Fibroblast of skin of left biceps (primary cell): ENCODE measurements around the gene RFFL.
"Not testable (repeated sequence)": the region's sequence is repeated elsewhere in the genome, so short reads cannot be mapped to it uniquely, and the experiment has no call there.

Experiments
- DNase-seq, 2 experiments: peaks; one replicate each; pipeline ENCODE4 v3.0.0-alpha.2; 2013; ENCODE audit warnings: low read depth in 2 of 2

Gene RFFL

DNA sequence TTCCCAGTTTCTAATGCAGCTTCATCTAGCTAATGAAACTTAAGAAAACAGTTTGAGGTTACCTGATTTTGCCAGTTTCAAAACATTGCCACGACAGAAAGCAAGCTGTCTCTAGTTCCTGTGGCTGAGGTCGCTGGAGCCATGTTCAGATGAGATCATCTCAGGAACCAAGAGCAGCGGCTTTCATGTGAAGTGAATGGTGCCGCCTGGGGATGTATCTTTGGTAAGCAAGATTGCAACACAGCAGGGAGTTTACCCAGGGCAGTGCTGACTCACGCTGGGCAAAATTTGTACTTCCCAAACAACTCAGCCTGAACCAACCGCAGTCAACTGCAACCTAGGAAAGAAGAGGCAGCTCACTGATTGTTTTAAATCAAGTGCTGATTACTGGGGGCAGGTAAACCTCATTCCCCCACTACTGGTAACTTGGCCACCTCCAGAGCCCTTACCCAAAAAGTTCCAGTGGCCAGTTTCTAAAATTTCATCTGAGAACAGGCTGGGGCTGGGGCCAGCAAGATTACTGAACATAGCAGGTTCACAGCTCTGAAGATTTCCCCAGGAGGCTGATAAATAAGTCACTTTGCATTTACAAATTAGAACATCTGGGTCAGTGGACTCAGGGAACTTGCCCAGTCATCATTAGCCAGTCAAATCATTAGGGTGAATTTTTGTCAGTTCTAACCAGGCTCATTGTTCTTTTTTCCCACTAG is at the start of gene RFFL:
Gene RFFL, minus strand, starts transcription at position 194 of the 710 bp plus-strand sequence. CDS start 37,154 bp downstream, outside the sequence.
- DNase-seq: peak; percentile 77 to 79

- not testable (repeated sequence) for DNase-seq
Observed at GRCh38 chr17:35110791-35111190, 47.3 kb upstream of the RFFL start.

DNA sequence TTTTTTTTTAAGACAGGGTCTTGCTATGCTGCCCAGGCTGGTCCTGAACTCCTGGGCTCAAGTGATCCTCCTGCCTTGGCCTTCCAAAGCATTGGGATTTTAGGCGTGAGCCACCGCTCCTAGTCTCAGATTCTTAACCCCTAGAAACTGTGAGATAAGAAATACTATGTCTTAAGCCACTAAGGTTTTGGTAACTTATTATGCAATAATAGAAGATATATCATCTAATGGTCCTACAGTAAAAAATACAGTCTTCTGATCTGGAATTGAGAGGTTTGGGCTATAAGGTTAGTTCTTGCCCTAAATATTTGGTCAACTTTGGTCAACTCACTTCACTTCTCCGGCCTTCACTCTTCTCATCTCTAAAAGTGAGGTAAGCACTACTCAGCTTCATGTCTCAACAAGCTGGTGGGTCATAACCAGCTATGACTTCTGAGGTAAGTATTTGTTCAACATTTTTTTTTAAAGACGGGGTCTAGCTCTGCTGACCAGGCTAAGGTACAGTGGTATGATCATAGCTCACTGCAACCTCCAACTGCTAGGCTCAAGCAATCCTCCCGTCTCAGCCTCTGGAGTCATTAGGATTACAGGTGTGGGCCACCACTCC is 41.4 kb upstream of the RFFL start:
- DNase-seq: no peak

- DNase-seq: no peak
Observed at GRCh38 chr17:35103271-35103670, 39.8 kb upstream of the RFFL start.

- no peak for DNase-seq
Observed at GRCh38 chr17:35101725-35102124, 38.2 kb upstream of the RFFL start.

DNA sequence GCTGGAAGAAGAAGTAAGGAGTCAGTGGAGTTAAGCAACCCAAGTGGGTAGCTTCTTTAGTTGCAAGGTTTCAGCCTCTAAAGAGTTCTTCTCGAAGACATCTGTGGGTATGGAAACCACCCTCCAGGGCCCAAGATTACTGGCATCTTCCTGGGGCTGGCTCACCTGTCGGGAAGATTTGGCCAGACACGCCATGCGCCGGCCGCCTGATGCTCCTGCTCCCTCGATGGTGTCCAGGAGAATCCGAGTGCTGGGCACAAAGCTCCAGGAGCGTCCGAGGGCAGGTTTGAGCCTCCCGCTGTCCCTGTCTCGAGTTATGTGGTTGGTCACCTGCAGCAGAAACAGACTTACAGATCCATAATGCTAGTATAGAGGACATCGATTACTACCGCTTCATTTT is 37.5 kb upstream of the RFFL start:
- DNase-seq: no peak

DNA sequence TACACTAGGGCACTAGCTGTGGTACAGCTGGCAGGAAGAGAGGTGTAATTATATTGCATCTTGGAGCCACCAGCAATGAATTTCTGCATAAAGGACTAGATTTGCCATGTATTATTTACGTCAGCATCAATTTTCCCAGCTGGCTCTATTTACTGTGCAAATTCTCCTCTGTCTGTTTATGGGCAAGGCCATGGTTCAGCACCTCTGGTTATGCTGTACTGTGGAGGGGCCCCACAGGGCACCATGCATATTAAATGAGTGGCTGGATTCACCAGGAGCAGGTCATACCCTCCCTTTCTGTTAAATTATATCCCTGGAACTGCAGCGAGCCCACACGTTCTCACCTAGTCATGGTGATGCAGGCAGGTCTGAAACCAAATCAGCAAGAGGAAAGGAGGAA is 36.4 kb upstream of the RFFL start:
- DNase-seq: no peak

- no peak for DNase-seq
Observed at GRCh38 chr17:35097776-35098175, 34.3 kb upstream of the RFFL start.

DNA sequence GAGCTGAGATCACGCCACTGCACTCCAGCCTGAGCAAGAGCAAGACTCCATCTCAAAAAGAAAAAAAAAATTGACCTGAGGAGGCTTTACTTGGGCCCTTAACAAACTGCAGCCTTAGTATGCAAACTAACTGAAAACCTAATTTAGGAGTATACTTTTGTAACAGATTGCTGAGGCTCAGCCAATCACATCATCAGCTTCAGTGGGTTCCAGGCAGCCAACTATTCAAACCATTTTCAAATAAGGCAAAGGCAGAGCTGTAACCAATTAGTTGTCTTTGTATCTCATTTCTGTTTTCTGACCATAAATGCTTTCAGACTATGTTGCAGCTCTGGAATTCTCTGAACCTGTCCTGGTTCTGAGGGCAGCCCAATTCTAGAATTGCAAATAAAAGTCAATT is 32.2 kb upstream of the RFFL start:
- no peak for DNase-seq

- DNase-seq: peak in 1 of 2 experiments; percentile 38
Observed at GRCh38 chr17:35094902-35095301, 31.4 kb upstream of the RFFL start.

GRCh38 chr17:35090707-35091106 is 27.2 kb upstream of the RFFL start:
- DNase-seq: not testable (repeated sequence)

DNA sequence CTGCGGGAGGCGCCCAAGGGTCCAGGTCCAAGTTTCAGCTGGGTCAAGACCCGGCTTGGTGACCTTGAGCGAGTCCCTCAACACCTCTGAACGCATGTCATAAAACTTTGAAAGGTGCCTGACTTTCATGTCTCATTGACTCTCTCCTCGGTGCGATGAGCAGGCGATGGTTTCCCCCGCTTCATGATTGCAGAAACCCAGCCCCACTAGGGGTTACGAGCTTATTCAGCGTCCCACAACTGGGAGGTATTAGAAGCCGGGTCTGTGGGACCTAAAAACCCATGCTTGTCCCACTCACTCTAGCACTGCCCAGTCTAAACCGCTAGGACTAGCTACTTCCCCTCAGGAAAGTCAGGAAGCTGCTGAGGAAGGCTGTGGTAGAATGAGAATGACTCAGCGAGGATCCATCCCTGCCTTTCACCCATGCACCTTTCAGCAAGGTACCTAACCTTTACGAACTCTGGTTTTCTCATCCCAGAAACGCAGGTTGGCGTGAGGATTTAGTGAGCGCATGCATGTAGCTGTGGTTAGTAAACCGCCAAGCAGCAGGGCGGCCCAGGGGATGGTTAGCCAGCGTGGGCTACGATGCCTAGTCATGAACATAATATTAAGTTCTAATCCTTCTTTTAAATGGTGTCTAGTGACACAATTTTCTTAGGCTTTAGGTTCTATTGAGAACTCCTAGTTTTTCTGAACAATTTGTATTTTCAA is 26.2 kb upstream of the RFFL start:
- no peak for DNase-seq

- DNase-seq: peak; percentile 54 to 55
Observed at GRCh38 chr17:35088881-35089585, 25.5 kb upstream of the RFFL start.

DNA sequence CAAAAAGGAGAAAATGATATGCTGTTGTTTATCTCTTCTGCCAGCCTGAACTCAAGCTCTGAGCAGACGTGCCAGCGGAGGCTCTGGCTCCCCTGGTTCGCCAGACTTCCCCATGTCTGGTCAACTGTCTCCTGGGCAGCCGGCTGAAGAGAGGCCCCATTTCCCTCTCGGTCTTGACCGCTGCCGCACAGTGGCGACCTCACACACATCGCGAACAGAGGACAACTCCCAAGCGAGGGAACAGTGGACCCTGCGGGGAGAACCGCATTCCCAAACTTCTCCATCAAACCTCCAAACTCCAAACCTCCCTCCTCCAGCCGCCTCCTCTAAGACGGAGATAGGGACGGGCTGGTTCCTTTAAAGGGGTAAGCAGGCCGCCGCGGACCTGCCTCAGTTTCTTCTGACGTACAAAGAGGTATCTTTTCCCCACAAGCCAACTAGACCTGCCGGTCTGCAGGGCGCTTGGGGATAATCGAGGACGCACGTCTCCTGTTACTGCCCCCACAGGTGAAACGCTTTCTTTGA is 24.9 kb upstream of the RFFL start:
- no peak for DNase-seq

DNA sequence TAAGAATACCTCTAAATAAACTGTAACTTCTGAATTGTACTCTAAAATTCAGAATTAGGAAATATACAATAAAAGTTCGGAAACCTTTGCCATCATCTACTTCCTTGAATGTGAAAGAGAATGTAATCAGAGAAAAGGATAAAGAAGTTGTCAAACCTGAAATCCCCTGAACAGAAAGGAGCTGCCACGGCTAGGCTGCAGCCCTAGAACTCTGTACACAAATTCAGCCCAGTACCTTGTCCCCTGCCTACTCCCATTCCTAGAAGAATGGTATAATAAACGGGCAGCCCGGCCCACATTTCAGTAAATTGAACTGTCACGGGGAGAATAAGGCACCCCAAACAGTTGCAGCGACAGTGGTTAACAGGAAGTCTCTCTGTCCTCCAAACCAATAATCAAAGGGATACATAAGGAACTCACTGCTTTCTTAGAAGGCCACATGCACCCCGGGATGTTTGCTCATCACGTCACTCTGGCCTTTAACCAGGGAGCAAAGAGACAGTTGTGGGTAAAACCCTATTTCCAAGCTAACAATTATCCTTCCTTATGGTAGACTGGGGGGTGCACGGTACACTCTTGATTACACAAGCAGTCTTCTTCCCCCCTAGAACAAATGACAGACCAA is 24.3 kb upstream of the RFFL start:
- no peak for DNase-seq

DNA sequence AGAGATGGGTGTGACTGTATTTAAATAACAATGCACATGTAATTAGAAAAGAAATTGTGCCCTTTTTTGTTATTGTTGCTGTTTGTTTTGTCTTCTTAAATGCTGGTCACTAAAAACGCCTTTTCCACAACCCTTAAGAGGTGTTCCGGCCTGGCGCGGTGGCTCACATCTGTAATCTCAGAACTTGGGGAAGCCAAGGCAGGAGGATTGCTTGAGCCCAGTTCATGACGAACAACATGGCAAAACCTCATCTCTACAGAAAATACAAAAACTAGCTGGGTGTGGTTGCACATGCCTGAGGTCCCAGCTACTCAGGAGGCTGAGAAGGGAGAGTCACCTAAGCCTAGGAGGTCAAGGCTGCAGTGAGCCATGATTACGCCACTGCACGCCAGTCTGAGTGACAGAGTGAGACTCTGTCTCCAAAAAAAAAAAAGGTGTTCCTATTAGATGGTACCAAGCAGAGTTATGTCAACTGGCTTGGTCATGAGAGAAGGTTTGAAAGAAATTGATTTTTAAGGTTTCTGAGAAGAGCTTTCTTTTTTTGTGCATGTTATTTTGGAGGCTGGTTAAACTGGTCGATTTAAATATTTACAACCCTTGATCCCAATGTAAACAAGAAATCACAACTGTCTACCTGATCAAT is 23.5 kb upstream of the RFFL start:
- DNase-seq: no peak

DNA sequence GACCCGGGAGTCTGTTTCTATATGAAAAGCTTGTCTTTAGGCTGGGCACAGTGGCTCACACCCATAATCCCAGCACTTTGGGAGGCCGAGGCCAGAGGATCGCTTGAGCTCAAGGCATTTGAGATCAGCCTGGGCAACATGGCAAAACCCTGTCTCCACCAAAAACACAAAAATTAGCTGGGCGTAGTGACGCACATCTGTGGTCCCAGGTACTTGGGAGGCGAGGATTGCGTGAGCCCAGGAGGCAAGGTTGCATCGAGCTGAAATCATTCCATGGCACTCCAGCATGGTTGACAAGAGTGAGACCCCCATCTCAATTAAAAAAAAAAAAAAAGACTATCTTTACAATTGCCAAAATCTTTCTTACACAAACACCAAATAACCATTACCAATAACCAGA is 22.7 kb upstream of the RFFL start:
- no peak for DNase-seq

DNA sequence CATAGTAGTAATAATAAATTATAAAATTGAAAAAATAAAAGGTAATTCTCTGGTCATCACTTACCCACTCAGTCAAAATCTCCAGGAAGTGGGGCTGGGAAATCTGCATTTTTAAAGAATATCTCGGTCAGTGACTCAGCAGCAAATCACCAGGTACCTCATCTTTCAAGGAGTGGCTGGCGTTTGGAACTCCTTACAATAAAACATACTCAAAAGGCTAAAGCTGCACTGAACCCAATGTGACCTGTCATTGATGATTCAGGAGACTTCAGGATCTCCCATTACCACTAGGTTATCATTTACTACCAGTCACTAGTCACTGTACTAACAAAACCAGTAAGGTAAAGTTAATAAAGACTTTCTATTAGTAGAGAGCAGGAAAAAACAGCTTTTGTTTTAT is 21.5 kb upstream of the RFFL start:
- no peak for DNase-seq

- DNase-seq: no peak
Observed at GRCh38 chr17:35083071-35083470, 19.6 kb upstream of the RFFL start.

DNA sequence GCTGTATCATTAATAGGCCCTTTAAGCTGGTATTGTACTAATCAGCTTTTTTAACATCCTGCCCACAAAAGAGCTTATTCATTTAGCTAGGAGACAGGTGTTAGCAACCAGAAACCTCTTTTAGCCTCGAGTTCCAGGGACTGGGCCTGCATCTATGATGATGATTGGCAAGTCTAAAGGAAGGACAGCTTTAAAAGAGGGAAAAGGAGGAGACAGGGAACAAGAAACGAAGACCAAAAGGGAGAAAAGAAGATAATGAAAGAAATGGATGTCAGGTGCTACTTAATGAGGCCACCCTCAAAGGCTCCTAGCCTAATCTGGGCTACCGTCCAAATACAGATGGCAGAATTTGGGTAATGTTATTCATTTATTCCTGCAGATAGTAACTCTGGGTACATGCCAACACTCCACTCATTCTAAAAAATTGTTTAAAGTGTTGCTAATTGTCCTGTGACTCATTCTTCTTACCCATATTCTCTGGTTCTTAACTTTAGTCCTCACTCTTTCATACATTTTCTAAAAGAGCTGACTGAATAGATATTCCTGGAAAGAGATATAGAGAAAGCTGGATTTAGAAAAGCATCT is 18.7 kb upstream of the RFFL start:
- DNase-seq: peak; percentile 50 to 56

- DNase-seq: no peak
Observed at GRCh38 chr17:35081638-35082037, 18.1 kb upstream of the RFFL start.
